Trophoblast cell (in vitro differentiated cells and primary cell): ENCODE measurements around the gene GINS2.

Experiments
- DNase-seq, 2 donors: peaks; one replicate each; pipeline ENCODE4 v3.0.0-alpha.2; 2016
- H2AFZ ChIP-seq: 2 replicates; pipeline ENCODE4 v1.6.1; 2013; ENCODE audit warnings: low read length, moderate library complexity, mild to moderate bottlenecking; ENCODE audit not compliant: insufficient read depth, poor library complexity
- H2AK5ac ChIP-seq: 2 replicates; pipeline ENCODE4 v1.6.1; 2013; ENCODE audit warnings: mild to moderate bottlenecking, low read length
- H2BK120ac ChIP-seq: 2 replicates; pipeline ENCODE4 v1.6.1; 2013; ENCODE audit warnings: low read length, mild to moderate bottlenecking, moderate library complexity; ENCODE audit not compliant: insufficient read depth, poor library complexity
- H2BK12ac ChIP-seq: 2 replicates; pipeline ENCODE4 v1.6.1; 2013; ENCODE audit warnings: mild to moderate bottlenecking, low read length, moderate library complexity
- H2BK5ac ChIP-seq: 2 replicates; pipeline ENCODE4 v1.6.1; 2013; ENCODE audit warnings: low read length, low read depth, moderate library complexity, mild to moderate bottlenecking; ENCODE audit not compliant: poor library complexity
- H3K14ac ChIP-seq: 2 replicates; pipeline ENCODE4 v1.6.1; 2013; ENCODE audit warnings: mild to moderate bottlenecking, low read length
- H3K18ac ChIP-seq: 2 replicates; pipeline ENCODE4 v1.6.1; 2013; ENCODE audit warnings: mild to moderate bottlenecking, low read length
- H3K23ac ChIP-seq: 2 replicates; pipeline ENCODE4 v1.6.1; 2013; ENCODE audit warnings: low read length
- H3K27ac ChIP-seq: 2 replicates; pipeline ENCODE4 v1.5.1; 2013; ENCODE audit warnings: low read depth, mild to moderate bottlenecking, inconsistent platforms, low read length, moderate library complexity
- H3K27me3 ChIP-seq: 2 replicates; pipeline ENCODE4 v1.6.1; 2013; ENCODE audit warnings: inconsistent platforms, mild to moderate bottlenecking, low read length, moderate library complexity; ENCODE audit not compliant: insufficient read depth
- H3K36me3 ChIP-seq, 2 experiments: 1 replicate in 1 of 2; 2 replicates in 1 of 2; pipeline ENCODE4 v1.6.1; 2013; ENCODE audit warnings: low read length in 2 of 2, mild to moderate bottlenecking in 2 of 2, moderate library complexity in 1 of 2; ENCODE audit not compliant: insufficient read depth in 2 of 2, control insufficient read depth in 1 of 2
- H3K4ac ChIP-seq: 2 replicates; pipeline ENCODE4 v1.6.1; 2013; ENCODE audit warnings: low read depth, mild to moderate bottlenecking, low read length, moderate library complexity
- H3K4me1 ChIP-seq, 2 experiments: 1 replicate in 1 of 2; 2 replicates in 1 of 2; pipeline ENCODE4 v1.6.1; 2013; ENCODE audit warnings: low read length in 2 of 2, mild to moderate bottlenecking in 2 of 2, moderate library complexity in 1 of 2; ENCODE audit not compliant: insufficient read depth in 2 of 2, control insufficient read depth in 1 of 2
- H3K4me2 ChIP-seq: 2 replicates; pipeline ENCODE4 v1.6.1; 2013; ENCODE audit warnings: inconsistent platforms, mild to moderate bottlenecking, low read length, moderate library complexity
- H3K4me3 ChIP-seq: 2 replicates; pipeline ENCODE4 v1.5.1; 2013; ENCODE audit warnings: mild to moderate bottlenecking, low read depth, low read length, inconsistent platforms
- H3K79me1 ChIP-seq: one replicate; pipeline ENCODE4 v1.6.1; 2013; ENCODE audit warnings: low read length
- H3K79me2 ChIP-seq: 2 replicates; pipeline ENCODE4 v1.6.1; 2013; ENCODE audit warnings: low read length, mild to moderate bottlenecking; ENCODE audit not compliant: control insufficient read depth, insufficient read depth, poor library complexity
- H3K9ac ChIP-seq: 2 replicates; pipeline ENCODE4 v1.6.1; 2013; ENCODE audit warnings: mild to moderate bottlenecking, low read length
- H3K9me3 ChIP-seq: 2 replicates; pipeline ENCODE4 v1.6.1; 2013; ENCODE audit warnings: low read depth, mild to moderate bottlenecking, control low read depth, inconsistent platforms, low read length; ENCODE audit not compliant: insufficient read depth
- H4K12ac ChIP-seq: 2 replicates; pipeline ENCODE4 v1.6.1; 2013; ENCODE audit warnings: low read depth, mild to moderate bottlenecking, low read length, moderate library complexity
- H4K8ac ChIP-seq: 2 replicates; pipeline ENCODE4 v1.6.1; 2013; ENCODE audit warnings: low read depth, mild to moderate bottlenecking, low read length, moderate library complexity
- H4K91ac ChIP-seq: one replicate; pipeline ENCODE4 v1.6.1; 2013; ENCODE audit warnings: low read depth, mild to moderate bottlenecking, low read length, moderate library complexity
- WGBS: extraction: QIAGEN DNeasy Blood & Tissue Kit; methylation state at CpG from one replicate; pipeline ENCODE4 v1.1.7; 2013; ENCODE audit warnings: missing lambda C conversion rate; ENCODE audit not compliant: insufficient read length, insufficient coverage; ENCODE audit errors: extremely low coverage; 5-methylcytosine and 5-hydroxymethylcytosine counted together

GINS2 gene

GRCh38 chr16:85675251-85675874, 13.4 kb downstream of the GINS2 start:
- no peaks in the 10 kb centered on the region for H3K79me1 ChIP-seq
- no peak overlapping the region for H3K14ac ChIP-seq
- no peak overlapping the region for H3K4me3 ChIP-seq
- no peak overlapping the region for H4K91ac ChIP-seq
- H3K79me2 ChIP-seq: no peaks in the 10 kb centered on the region
- H3K23ac ChIP-seq: no peak overlapping the region
- no peak overlapping the region for H2BK12ac ChIP-seq
- peaks cover 46 to 68% of the 10 kb centered on the region in 2 experiments for H3K36me3 ChIP-seq
- H3K27me3 ChIP-seq: no peaks in the 10 kb centered on the region
- H2AFZ ChIP-seq: no peak overlapping the region
- DNase-seq: peak in 1 of 2 donors; percentile 53
- no peak overlapping the region for H4K8ac ChIP-seq
- H3K4me1 ChIP-seq: no peaks in the 10 kb centered on the region
- H2AK5ac ChIP-seq: no peak overlapping the region
- no peak overlapping the region for H2BK5ac ChIP-seq
- H2BK120ac ChIP-seq: no peak overlapping the region
- no peak overlapping the region for H4K12ac ChIP-seq
- H3K9me3 ChIP-seq: no peaks in the 10 kb centered on the region
- no peak overlapping the region for H3K4me2 ChIP-seq
- no CpG with 5 or more reads among the region's 4 CpGs for WGBS
- H3K4ac ChIP-seq: no peak overlapping the region
- no peak overlapping the region for H3K18ac ChIP-seq
- no peak overlapping the region for H3K27ac ChIP-seq
- no peak overlapping the region for H3K9ac ChIP-seq

- Histone ChIP-seq H4K12ac (no peak overlapping the region), H2BK12ac (no peak overlapping the region), H3K23ac (no peak overlapping the region), H3K4me2 (no peak overlapping the region), H3K9me3 (no peaks in the 10 kb centered on the region), H4K91ac (no peak overlapping the region), H4K8ac (no peak overlapping the region), H2BK120ac (no peak overlapping the region), H2AFZ (no peak overlapping the region), H2AK5ac (no peak overlapping the region), H2BK5ac (no peak overlapping the region), H3K36me3 (peaks cover 42 to 65% of the 10 kb centered on the region in 2 experiments), H3K4me3 (no peak overlapping the region), H3K27me3 (no peaks in the 10 kb centered on the region), H3K79me1 (no peaks in the 10 kb centered on the region), H3K14ac (no peak overlapping the region), H3K18ac (no peak overlapping the region), H3K4me1 (no peaks in the 10 kb centered on the region), H3K79me2 (no peaks in the 10 kb centered on the region), H3K27ac (no peak overlapping the region), H3K4ac (no peak overlapping the region), H3K9ac (no peak overlapping the region)
- DNase-seq: no peak
- WGBS: no CpG with 5 or more reads among the region's 6 CpGs
Observed at GRCh38 chr16:85674828-85675227, 13.9 kb downstream of the GINS2 start.

- H2AK5ac ChIP-seq: no peak overlapping the region
- H4K8ac ChIP-seq: no peak overlapping the region
- H3K14ac ChIP-seq: no peak overlapping the region
- no peak overlapping the region for H3K23ac ChIP-seq
- H3K9ac ChIP-seq: no peak overlapping the region
- no peak overlapping the region for H4K91ac ChIP-seq
- H4K12ac ChIP-seq: no peak overlapping the region
- H2BK120ac ChIP-seq: no peak overlapping the region
- no peak overlapping the region for H3K4me2 ChIP-seq
- H3K79me2 ChIP-seq: no peaks in the 10 kb centered on the region
- H3K9me3 ChIP-seq: no peaks in the 10 kb centered on the region
- no peak for DNase-seq
- no peaks in the 10 kb centered on the region for H3K4me1 ChIP-seq
- no CpG with 5 or more reads among the region's 4 CpGs for WGBS
- no peak overlapping the region for H3K18ac ChIP-seq
- H2AFZ ChIP-seq: no peak overlapping the region
- H3K4ac ChIP-seq: no peak overlapping the region
- H3K79me1 ChIP-seq: no peaks in the 10 kb centered on the region
- H3K27me3 ChIP-seq: no peaks in the 10 kb centered on the region
- H3K27ac ChIP-seq: no peak overlapping the region
- H2BK5ac ChIP-seq: no peak overlapping the region
- H3K36me3 ChIP-seq: peaks cover 41 to 67% of the 10 kb centered on the region in 2 experiments
- no peak overlapping the region for H3K4me3 ChIP-seq
- H2BK12ac ChIP-seq: no peak overlapping the region
Observed at GRCh38 chr16:85674418-85674755, 14.4 kb downstream of the GINS2 start.

DNA sequence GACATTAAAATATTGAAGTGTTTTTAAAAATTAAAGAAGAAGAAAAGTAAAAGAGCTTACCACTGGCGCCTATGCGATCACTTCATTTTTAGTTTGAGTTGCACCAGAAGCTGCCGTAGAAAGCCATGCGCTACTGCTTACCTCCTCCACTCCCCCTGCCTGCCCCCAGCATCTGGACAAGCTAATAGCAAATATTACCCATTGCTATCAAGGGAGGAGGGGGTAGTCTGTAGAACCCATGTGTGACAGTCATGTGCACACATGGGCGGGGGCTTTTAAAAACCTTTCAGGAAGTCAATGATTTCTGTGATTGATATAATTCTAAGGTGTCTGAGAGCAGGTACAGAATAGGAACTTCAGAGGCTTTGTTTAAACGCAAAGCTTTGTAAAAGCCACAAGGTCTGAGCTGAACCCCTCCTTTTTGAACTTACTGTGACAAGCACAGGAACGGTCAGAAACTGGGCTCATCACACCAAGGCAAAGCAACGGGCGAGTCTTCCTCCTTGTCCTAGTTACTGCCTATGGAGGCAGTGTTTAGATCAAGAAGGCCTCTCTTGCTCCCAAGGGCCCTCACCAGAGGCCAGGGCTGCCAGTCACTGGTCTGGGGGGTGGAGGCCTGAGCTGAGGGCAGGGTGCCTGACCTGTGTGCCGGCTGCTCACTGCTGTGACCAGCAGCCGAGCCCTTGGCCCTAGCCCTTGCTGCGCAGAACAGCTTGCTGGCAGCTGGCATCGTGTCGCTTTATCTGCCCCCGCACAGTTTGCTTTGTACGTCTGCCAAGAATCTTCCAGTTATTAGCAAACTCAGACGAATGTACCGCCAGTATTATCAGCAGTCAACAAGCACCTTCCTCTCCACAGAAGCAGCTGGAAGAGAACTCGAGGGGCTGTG, 15.0 kb downstream of the GINS2 start:
- Histone ChIP-seq H3K4me3 (no peak overlapping the region), H2BK12ac (no peak overlapping the region), H3K23ac (no peak overlapping the region), H2BK120ac (no peak overlapping the region), H2BK5ac (no peak overlapping the region), H2AFZ (no peak overlapping the region), H3K14ac (no peak overlapping the region), H3K79me2 (no peaks in the 10 kb centered on the region), H4K91ac (no peak overlapping the region), H3K79me1 (no peaks in the 10 kb centered on the region), H3K4me1 (no peaks in the 10 kb centered on the region), H3K27ac (no peak overlapping the region), H3K9me3 (no peaks in the 10 kb centered on the region), H3K4ac (no peak overlapping the region), H2AK5ac (no peak overlapping the region), H4K8ac (no peak overlapping the region), H3K18ac (no peak overlapping the region), H4K12ac (no peak overlapping the region), H3K27me3 (no peaks in the 10 kb centered on the region), H3K36me3 (peaks cover 45 to 66% of the 10 kb centered on the region in 2 experiments), H3K4me2 (no peak overlapping the region), H3K9ac (no peak overlapping the region)
- no peak for DNase-seq
- no CpG with 5 or more reads among the region's 19 CpGs for WGBS
